ENCODE results near the gene AIFM3.
A peak's percentile ranks its signal among the peaks of the same experiment; 100 is the strongest.

The AIFM3 gene

GRCh38 chr22:20994128-20994901 is 27.3 kb downstream of the AIFM3 start:
- H3K4me3 ChIP-seq (ENCODE audit: low read depth, low read length): no peak overlapping the region
- peaks cover 73% of the 10 kb centered on the region for H3K36me3 ChIP-seq (ENCODE audit: control insufficient read depth, insufficient read depth, low read length)
- no peaks in the 10 kb centered on the region for H3K9me3 ChIP-seq (ENCODE audit: control insufficient read depth, insufficient read depth, low read depth, low read length)
- no peaks in the 10 kb centered on the region for H3K27me3 ChIP-seq (ENCODE audit: control insufficient read depth, insufficient read depth, low read length)
- H3K27ac ChIP-seq (ENCODE audit: low read depth, low read length): no peak overlapping the region
- no peaks in the 10 kb centered on the region for H3K4me1 ChIP-seq (ENCODE audit: control insufficient read depth, insufficient read depth, low read length)
- no peak overlapping the region for H3K9ac ChIP-seq (ENCODE audit: low read length)

- H3K4me3 ChIP-seq (ENCODE audit: low read depth, low read length): no peak overlapping the region
- no peaks in the 10 kb centered on the region for H3K4me1 ChIP-seq (ENCODE audit: control insufficient read depth, insufficient read depth, low read length)
- no peak overlapping the region for H3K27ac ChIP-seq (ENCODE audit: low read depth, low read length)
- no peak overlapping the region for H3K9ac ChIP-seq (ENCODE audit: low read length)
- H3K36me3 ChIP-seq (ENCODE audit: control insufficient read depth, insufficient read depth, low read length): peaks cover 78% of the 10 kb centered on the region
- H3K27me3 ChIP-seq (ENCODE audit: control insufficient read depth, insufficient read depth, low read length): no peaks in the 10 kb centered on the region
- H3K9me3 ChIP-seq (ENCODE audit: control insufficient read depth, insufficient read depth, low read depth, low read length): no peaks in the 10 kb centered on the region
Observed at GRCh38 chr22:20994902-20995241, 27.8 kb downstream of the AIFM3 start.

GRCh38 chr22:20995329-20996030 is 28.4 kb downstream of the AIFM3 start:
- Histone ChIP-seq H3K4me1 (ENCODE audit: control insufficient read depth, insufficient read depth, low read length) (peaks cover 1% of the 10 kb centered on the region; the same call in 1 of the 2 replicates), H3K4me3 (ENCODE audit: low read depth, low read length) (no peak overlapping the region), H3K27ac (ENCODE audit: low read depth, low read length) (no peak overlapping the region), H3K36me3 (ENCODE audit: control insufficient read depth, insufficient read depth, low read length) (peaks cover 81% of the 10 kb centered on the region), H3K9me3 (ENCODE audit: control insufficient read depth, insufficient read depth, low read depth, low read length) (no peaks in the 10 kb centered on the region), H3K27me3 (ENCODE audit: control insufficient read depth, insufficient read depth, low read length) (no peaks in the 10 kb centered on the region), H3K9ac (ENCODE audit: low read length) (no peak overlapping the region)

- Histone ChIP-seq H3K4me1 (ENCODE audit: control insufficient read depth, insufficient read depth, low read length) (peaks cover 5% of the 10 kb centered on the region; the same call in 1 of the 2 replicates), H3K36me3 (ENCODE audit: control insufficient read depth, insufficient read depth, low read length) (peaks cover 75% of the 10 kb centered on the region), H3K9me3 (ENCODE audit: control insufficient read depth, insufficient read depth, low read depth, low read length) (no peaks in the 10 kb centered on the region), H3K27me3 (ENCODE audit: control insufficient read depth, insufficient read depth, low read length) (no peaks in the 10 kb centered on the region), H3K9ac (ENCODE audit: low read length) (no peak overlapping the region), H3K4me3 (ENCODE audit: low read depth, low read length) (no peak overlapping the region), H3K27ac (ENCODE audit: low read depth, low read length) (no peak overlapping the region)
Observed at GRCh38 chr22:20996031-20996410, 29.0 kb downstream of the AIFM3 start.

GRCh38 chr22:20996598-20997535 is 29.8 kb downstream of the AIFM3 start:
- no peak overlapping the region for H3K4me3 ChIP-seq (ENCODE audit: low read depth, low read length)

GRCh38 chr22:20997536-20998257 is 30.6 kb downstream of the AIFM3 start:
- H3K9ac ChIP-seq (ENCODE audit: low read length): no peak overlapping the region
- no peak overlapping the region for H3K27ac ChIP-seq (ENCODE audit: low read depth, low read length)
- H3K36me3 ChIP-seq (ENCODE audit: control insufficient read depth, insufficient read depth, low read length): peaks cover 58% of the 10 kb centered on the region
- H3K4me3 ChIP-seq (ENCODE audit: low read depth, low read length): no peak overlapping the region
- peaks cover 5% of the 10 kb centered on the region; the same call in 1 of the 2 replicates for H3K4me1 ChIP-seq (ENCODE audit: control insufficient read depth, insufficient read depth, low read length)
- no peaks in the 10 kb centered on the region for H3K9me3 ChIP-seq (ENCODE audit: control insufficient read depth, insufficient read depth, low read depth, low read length)
- H3K27me3 ChIP-seq (ENCODE audit: control insufficient read depth, insufficient read depth, low read length): no peaks in the 10 kb centered on the region

More at GRCh38 chr22:20996598-20997535, 29.8 kb downstream of the AIFM3 start:
- Histone ChIP-seq H3K27ac (ENCODE audit: low read depth, low read length) (no peak overlapping the region), H3K36me3 (ENCODE audit: control insufficient read depth, insufficient read depth, low read length) (peaks cover 67% of the 10 kb centered on the region), H3K4me1 (ENCODE audit: control insufficient read depth, insufficient read depth, low read length) (peaks cover 5% of the 10 kb centered on the region; the same call in 1 of the 2 replicates), H3K9ac (ENCODE audit: low read length) (no peak overlapping the region), H3K27me3 (ENCODE audit: control insufficient read depth, insufficient read depth, low read length) (no peaks in the 10 kb centered on the region), H3K9me3 (ENCODE audit: control insufficient read depth, insufficient read depth, low read depth, low read length) (no peaks in the 10 kb centered on the region)

- Histone ChIP-seq H3K9ac (ENCODE audit: low read length) (no peak overlapping the region), H3K27ac (ENCODE audit: low read depth, low read length) (no peak overlapping the region), H3K4me1 (ENCODE audit: control insufficient read depth, insufficient read depth, low read length) (peaks cover 10% of the 10 kb centered on the region), H3K4me3 (ENCODE audit: low read depth, low read length) (no peak overlapping the region), H3K9me3 (ENCODE audit: control insufficient read depth, insufficient read depth, low read depth, low read length) (no peaks in the 10 kb centered on the region), H3K27me3 (ENCODE audit: control insufficient read depth, insufficient read depth, low read length) (no peaks in the 10 kb centered on the region), H3K36me3 (ENCODE audit: control insufficient read depth, insufficient read depth, low read length) (peaks cover 49% of the 10 kb centered on the region)
Observed at GRCh38 chr22:20998411-20999336, 31.6 kb downstream of the AIFM3 start.

- H3K27ac ChIP-seq (ENCODE audit: low read depth, low read length): no peak overlapping the region
- H3K9me3 ChIP-seq (ENCODE audit: control insufficient read depth, insufficient read depth, low read depth, low read length): no peaks in the 10 kb centered on the region
- no peak overlapping the region for H3K4me3 ChIP-seq (ENCODE audit: low read depth, low read length)
- peaks cover 10% of the 10 kb centered on the region for H3K4me1 ChIP-seq (ENCODE audit: control insufficient read depth, insufficient read depth, low read length)
- H3K27me3 ChIP-seq (ENCODE audit: control insufficient read depth, insufficient read depth, low read length): no peaks in the 10 kb centered on the region
- H3K36me3 ChIP-seq (ENCODE audit: control insufficient read depth, insufficient read depth, low read length): peaks cover 40% of the 10 kb centered on the region
- H3K9ac ChIP-seq (ENCODE audit: low read length): no peak overlapping the region
Observed at GRCh38 chr22:20999350-21000206, 32.5 kb downstream of the AIFM3 start.

- Histone ChIP-seq H3K9me3 (ENCODE audit: control insufficient read depth, insufficient read depth, low read depth, low read length) (no peaks in the 10 kb centered on the region), H3K9ac (ENCODE audit: low read length) (peak overlapping the region; percentile 95), H3K27ac (ENCODE audit: low read depth, low read length) (no peak overlapping the region), H3K36me3 (ENCODE audit: control insufficient read depth, insufficient read depth, low read length) (peaks cover 40% of the 10 kb centered on the region), H3K27me3 (ENCODE audit: control insufficient read depth, insufficient read depth, low read length) (no peaks in the 10 kb centered on the region), H3K4me3 (ENCODE audit: low read depth, low read length) (peak overlapping the region; percentile 83), H3K4me1 (ENCODE audit: control insufficient read depth, insufficient read depth, low read length) (peaks cover 10% of the 10 kb centered on the region)
Observed at GRCh38 chr22:21000207-21000986, 33.3 kb downstream of the AIFM3 start.
